IPS-11a (cell line): ENCODE data around the gene USF3.
A peak's percentile ranks its signal among the peaks of the same experiment; 100 is the strongest.

Experiments used
- H3K4me3 ChIP-seq: one replicate; pipeline ENCODE4 v1.5.1; 2013; ENCODE audit warnings: low read depth, low read length, control low read depth

Gene USF3

DNA sequence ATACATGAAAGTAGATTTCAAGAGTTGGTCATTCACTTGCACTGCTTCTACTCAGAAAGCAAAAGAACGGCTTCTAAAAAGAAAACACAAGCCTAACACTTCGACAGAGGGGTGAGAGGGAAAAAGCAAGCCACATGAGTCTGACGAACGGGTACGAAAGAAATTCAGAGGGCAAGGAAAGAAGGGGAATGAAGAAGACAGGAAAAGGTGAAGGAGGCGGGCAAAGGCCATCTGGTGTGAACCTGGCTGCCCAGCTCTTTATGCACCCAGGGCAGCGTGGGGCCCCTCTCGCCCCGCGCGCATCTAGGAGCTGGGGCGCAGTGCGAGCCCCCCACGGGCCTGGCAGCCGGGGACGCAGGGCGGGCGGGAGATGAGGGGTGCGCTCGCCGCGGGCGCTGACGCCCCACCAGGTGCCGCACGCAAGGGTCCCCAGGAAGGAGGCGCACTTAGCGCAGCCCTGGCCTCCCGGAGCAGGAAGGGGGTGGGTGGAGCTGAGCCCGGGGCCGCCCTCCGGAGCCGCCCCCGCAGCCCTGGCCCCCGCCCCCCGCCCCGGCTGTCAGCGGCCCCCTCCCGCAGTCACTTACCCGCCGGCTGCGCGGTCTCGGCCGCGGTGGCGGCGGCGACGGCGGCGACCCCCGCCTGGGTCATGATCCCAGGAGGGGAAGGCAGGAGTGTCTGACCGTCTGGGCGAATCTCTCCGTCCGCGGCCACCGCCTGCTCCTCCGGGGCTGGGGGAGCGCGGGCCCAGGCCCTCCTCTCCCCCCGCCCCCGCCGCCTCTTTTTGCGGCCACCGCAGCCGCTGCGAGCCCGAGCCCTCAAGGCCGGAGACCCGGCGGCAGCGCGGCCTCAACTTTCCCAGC lies at the start of gene USF3:
TSS of gene USF3 (minus strand) at position 857 of the 860 bp plus-strand sequence. CDS start 21,764 bp downstream, outside the sequence.
- peak within 1 kb of the TSS; percentile 92 for H3K4me3 ChIP-seq

GRCh38 chr3:113745756-113746547 lies 49.5 kb upstream of the USF3 start, which contains the start of gene NAA50:
Gene NAA50 (minus strand): TSS chr3:113746249. CDS start chr3:113745949, 300 bp downstream.
- peak within 1 kb of the TSS; percentile 95 for H3K4me3 ChIP-seq

DNA sequence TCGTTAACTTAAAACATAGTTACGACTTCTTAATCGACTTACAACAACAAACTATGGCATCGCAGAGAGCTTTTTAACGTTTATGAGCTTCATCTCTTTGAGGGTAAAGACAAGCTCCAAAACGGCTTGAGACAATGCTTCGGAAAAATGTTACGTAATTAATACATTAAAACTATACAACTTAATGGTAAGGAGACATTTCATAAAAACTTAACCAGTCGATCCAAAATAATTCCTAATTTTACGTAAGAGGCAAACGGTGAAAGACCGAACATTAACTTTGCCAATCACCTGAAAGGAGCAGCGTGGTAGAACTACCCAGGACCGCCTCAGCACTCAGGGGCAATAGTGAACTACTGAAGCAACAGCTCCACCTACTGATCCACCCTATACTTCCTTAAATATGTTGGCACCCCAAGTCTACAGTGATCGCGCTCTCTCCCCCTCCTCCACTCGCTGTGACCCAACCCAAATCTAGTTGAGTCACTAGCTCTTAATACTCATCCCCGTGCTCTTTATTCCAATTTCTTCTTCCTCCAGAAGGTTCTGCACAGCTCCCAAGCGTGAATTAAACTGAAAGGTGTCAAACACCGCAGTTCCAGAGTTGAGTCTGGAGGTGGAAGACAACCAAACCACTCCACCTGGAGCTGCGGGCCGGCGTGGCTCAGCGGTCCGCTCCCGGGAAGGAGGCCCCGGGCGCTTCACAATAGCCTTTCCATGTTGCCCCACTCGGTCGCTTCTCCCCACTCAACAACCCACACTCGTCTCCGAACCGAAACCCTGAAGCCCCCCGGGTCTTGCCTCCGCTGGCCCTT lies 48.7 kb upstream of the USF3 start:
- peak overlapping the region; percentile 95 for H3K4me3 ChIP-seq

DNA sequence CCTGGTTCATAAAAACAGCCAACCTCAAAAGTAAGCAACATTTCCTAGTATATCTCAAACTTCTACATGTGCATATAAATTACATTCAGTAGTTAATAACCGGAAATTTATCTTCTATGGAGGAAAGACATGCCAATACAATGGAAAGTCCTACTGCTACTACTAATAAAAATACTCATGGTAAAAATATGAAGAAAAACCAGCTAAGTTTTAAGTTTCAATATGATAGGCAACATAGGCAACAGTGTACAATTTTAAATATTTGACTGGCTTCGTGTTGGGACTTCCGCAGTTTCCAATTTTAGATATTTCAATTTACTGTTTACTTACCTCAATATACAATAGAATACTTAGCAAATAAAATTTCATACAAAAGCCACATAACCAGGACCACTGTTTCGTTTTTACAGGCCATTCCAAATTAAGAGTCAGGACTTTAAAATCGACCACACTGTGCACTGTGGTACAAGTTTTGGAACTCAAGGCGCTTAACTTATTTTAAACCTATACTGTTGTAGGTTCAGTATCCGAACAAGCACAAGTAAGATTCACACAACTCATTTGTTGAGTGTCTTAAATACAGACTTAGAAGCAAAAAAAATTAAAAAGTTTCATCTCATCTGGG lies 46.7 kb upstream of the USF3 start:
- no peak overlapping the region for H3K4me3 ChIP-seq

DNA sequence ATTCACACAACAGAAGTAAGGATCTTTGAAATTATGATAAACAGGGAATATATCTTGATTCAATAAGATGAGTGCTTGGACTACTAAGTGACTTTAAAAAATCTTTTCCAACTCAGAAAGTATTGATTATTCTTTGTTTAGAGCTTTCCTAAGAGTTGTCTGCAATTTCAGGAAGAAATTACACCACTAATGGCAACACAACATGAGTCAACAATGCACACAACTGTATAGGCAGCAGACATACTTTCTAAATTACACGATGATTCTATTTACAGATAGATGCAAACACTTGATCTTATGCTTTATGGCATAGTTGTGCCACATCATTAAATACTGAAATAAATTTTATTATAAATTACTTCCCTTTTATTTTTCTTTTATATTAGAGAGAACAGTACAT lies 45.2 kb upstream of the USF3 start:
- no peak overlapping the region for H3K4me3 ChIP-seq

DNA sequence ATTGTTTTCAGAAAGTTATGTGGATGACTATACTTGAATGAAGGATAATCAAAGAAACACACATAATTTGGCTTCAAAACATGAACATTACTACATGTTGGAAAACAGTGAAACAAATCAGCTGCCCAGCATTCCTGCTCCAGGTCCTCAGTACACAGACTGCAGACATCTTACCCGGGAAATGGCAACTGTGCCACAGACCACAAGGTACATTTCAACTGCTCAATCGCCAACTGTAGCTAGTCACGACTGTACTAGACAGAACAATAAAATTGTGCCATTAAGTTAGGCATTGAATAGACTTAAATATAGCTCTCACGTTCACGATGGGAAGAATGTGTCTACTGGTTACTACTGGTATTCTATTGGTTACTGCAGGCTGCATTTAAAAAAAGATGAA lies 44.6 kb upstream of the USF3 start:
- no peak overlapping the region for H3K4me3 ChIP-seq

GRCh38 chr3:113736548-113737089 lies 40.2 kb upstream of the USF3 start:
- no peak overlapping the region for H3K4me3 ChIP-seq

GRCh38 chr3:113731694-113732093 lies 35.3 kb upstream of the USF3 start:
- no peak overlapping the region for H3K4me3 ChIP-seq

- no peak overlapping the region for H3K4me3 ChIP-seq
Observed at GRCh38 chr3:113730550-113730949, 34.1 kb upstream of the USF3 start.

DNA sequence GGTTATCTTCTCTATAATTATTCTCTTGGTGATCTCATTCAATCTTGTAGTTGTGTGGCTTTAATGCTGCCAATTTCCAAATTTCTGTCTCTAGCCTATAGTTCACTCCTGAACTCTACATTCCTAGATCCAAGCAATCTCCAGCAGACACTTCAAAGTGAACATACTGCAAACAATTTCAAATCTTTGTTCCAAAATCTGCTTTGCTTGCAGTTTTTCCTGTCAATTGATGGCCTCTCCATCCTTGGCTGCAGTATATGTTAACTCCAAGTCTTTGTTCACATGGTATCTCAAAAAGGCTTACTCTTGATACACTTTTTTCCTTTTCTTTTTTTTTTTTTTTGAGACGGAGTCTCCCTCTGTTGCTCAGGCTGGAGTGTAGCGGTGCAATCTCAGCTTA lies 32.2 kb upstream of the USF3 start:
- no peak overlapping the region for H3K4me3 ChIP-seq

DNA sequence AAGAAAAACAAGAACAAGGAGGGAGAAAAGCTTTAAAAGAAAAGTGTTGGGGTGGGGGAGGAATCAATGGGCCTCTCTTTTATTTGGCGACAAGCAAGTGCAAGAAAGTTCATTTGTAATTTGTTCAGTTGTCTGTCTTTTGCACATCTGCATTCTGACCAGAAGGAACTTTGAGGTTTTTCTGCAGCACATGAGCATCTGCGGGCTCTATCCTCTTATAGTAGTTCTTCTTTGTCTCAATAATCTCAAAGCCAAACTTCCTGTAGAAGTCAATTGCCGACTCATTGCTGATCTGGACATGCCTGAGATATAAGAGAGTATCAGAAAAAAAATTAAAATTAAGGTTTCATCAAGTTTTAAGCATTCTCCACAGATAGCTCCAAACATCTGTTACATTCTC lies 25.2 kb upstream of the USF3 start:
- no peak overlapping the region for H3K4me3 ChIP-seq

- H3K4me3 ChIP-seq, result no peak overlapping the region
Observed at GRCh38 chr3:113719758-113720157, 23.3 kb upstream of the USF3 start.

DNA sequence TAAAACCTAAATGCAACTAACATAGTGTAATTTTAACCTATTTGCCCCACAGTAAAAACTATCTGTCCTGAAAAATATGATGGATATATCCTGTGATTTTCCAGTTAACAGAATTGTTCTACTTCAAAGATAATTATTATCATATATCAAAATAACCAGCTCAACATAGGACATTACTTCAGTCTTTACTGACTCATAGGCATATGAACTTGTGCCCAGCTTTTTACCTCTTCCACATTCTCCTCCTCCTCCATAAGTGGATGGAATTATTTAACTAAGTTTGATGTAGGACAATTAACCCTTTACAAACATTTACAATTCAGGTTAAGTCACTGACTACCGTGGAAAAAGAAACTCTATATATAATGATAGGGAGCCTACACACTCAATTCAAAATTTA lies 22.9 kb upstream of the USF3 start:
- H3K4me3 ChIP-seq, result no peak overlapping the region

DNA sequence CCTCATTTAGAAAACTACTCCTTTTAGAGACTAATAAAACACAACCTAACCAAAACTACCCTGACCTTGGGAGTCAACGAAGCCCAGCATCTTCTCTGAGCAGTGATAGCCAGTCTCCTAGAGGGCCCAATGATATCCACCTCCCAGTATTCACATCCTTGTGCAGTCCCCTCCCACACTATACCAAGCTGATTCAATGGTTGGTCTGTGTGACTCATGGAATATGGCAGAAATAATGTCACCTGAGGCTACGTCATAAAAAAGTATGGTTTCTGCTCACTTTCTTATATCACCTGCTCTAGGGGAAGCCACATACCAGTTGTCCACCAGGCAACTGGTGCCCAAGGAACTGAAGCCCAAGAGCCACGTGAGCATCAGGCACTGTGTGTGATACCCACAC lies 21.4 kb upstream of the USF3 start:
- H3K4me3 ChIP-seq, result no peak overlapping the region

DNA sequence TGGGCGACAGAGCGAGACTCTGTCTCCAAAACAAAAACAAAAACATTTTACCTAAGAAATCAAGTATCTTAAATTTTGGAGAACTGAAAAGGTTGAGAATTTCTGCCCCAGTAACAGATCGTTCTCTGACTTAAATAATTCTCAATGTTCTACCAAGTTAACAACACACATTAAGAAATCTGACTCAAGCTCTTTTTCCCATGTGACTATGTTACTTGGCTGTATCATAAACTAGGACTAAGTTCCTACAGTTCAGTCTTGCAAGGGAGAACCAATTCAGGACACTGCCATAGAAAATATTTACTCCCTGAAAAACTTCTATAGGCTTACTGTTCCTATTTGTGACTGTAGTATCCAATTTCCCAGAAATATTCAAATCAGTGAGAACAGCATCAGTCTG lies 20.9 kb upstream of the USF3 start:
- no peak overlapping the region for H3K4me3 ChIP-seq

- H3K4me3 ChIP-seq, result no peak overlapping the region
Observed at GRCh38 chr3:113714702-113715101, 18.3 kb upstream of the USF3 start.

GRCh38 chr3:113712129-113712528 lies 15.7 kb upstream of the USF3 start:
- no peak overlapping the region for H3K4me3 ChIP-seq

DNA sequence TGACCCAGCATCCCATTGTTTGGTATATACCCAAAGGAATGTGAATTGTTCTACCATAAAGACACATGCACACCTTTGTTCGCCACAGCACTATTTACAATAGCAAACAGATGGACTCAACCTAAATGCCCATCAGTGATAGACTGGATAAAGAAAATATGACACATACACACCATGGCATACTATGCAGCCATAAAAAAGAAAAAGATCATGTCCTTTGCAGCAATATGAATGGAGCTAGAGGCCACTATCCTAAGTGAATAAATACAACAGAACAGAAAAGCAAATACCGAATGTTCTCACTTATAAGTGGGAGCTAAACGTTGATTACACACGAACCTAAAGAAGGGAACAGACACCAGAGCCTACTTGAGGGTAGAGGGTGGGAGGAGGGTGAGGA lies 11.4 kb upstream of the USF3 start:
- no peak overlapping the region for H3K4me3 ChIP-seq

DNA sequence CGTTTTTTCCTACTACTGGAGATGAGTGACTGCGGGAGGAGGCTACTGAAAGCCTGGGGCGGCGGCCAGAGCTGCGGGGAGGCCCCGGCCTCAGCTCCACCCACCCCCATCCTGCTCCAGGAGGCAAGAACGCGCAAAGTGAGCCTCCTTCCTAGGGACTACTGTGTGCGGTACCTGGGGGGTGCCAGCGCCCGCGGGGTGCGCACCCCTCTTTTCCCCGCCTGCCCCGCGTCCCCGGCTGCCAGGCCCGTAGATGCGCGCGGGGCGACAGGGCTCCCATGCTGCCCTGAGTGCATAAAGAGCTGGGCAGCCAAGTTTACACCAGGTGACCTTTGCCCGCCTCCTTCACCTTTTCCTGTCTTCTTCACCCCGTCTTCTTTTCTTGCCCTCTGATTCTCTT lies 2.5 kb upstream of the USF3 start:
- no peak overlapping the region for H3K4me3 ChIP-seq

- H3K4me3 ChIP-seq, result no peak overlapping the region
Observed at GRCh38 chr3:113698213-113698742, 1.8 kb upstream of the USF3 start.
